Rectal smooth muscle tissue (tissue), 1 donor: ENCODE data around the gene METTL27.
"Not testable (repeated sequence)": the region's sequence is repeated elsewhere in the genome, so short reads cannot be mapped to it uniquely, and the experiment has no call there.

Experiments used
- H3K27ac ChIP-seq: one replicate; pipeline ENCODE4 v1.7.0; 2013; ENCODE audit warnings: low read depth, low read length, inconsistent platforms
- H3K27me3 ChIP-seq: one replicate; pipeline ENCODE4 v1.7.0; 2013; ENCODE audit warnings: low read length; ENCODE audit not compliant: control insufficient read depth, insufficient read depth
- H3K36me3 ChIP-seq: one replicate; pipeline ENCODE4 v1.7.0; 2013; ENCODE audit warnings: low read length; ENCODE audit not compliant: control insufficient read depth, insufficient read depth
- H3K4me1 ChIP-seq: one replicate; pipeline ENCODE4 v1.7.0; 2013; ENCODE audit warnings: low read length; ENCODE audit not compliant: control insufficient read depth, insufficient read depth
- H3K4me3 ChIP-seq: one replicate; pipeline ENCODE4 v1.7.0; 2013; ENCODE audit warnings: low read length
- H3K9ac ChIP-seq: one replicate; pipeline ENCODE4 v1.7.0; 2013; ENCODE audit warnings: low read length

The METTL27 gene

GRCh38 chr7:73842067-73842976 lies at the start of gene METTL27:
Gene METTL27, minus strand, starts transcription at chr7:73842516. Its CDS starts 376 bp downstream, at chr7:73842140.
- no peaks in the 10 kb centered on the region for H3K4me1 ChIP-seq
- peak within 1 kb of the TSS; percentile 87 for H3K4me3 ChIP-seq
- no peaks in the 10 kb centered on the region for H3K27me3 ChIP-seq
- peak within 1 kb of the TSS; percentile 79 for H3K27ac ChIP-seq
- H3K9ac ChIP-seq = peak within 1 kb of the TSS; percentile 62
- H3K36me3 ChIP-seq = no peaks in the 10 kb centered on the region

DNA sequence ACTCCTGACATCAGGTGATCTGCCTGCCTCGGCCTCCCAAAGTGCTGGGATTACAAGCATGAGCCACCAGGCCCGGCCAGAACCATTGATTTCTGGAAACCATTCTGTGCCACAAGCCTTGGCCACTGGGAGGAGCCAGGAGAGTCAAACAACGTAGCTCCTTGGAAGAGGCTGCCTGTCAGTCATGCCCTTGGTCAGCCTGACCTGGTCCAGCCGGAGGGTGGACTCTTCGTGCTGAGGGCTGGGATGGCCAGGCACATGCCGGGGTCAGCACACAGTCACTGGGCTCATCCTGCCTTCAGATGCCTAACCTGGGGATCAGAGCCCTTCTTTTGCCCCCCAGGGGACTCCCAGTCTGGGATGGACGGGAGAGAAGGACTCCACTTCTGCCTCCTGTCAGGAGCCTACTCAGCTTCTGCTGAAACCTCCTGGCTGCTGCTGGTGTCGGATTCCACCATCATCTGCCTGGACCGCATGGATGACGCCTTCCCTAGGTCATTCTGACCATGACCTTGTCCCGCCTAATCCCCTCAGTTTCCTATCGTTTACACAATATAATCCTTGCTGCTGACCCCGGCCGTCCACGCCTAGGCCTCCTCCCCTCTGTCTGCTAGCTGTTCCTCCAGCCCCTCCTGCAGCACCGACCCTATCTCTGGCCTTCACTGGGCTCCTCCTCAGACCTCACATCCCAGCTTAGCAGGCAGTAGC lies 49.0 kb upstream of the METTL27 start:
- Histone ChIP-seq H3K4me1 (peaks cover 25% of the 10 kb centered on the region), H3K27me3 (no peaks in the 10 kb centered on the region), H3K4me3 (no peak overlapping the region), H3K27ac (no peak overlapping the region), H3K36me3 (no peaks in the 10 kb centered on the region), H3K9ac (no peak overlapping the region)

- H3K27me3 ChIP-seq = no peaks in the 10 kb centered on the region
- peaks cover 31% of the 10 kb centered on the region for H3K4me1 ChIP-seq
- no peak overlapping the region for H3K27ac ChIP-seq
- H3K4me3 ChIP-seq = no peak overlapping the region
- H3K36me3 ChIP-seq = no peaks in the 10 kb centered on the region
- no peak overlapping the region for H3K9ac ChIP-seq
Measured at GRCh38 chr7:73890555-73891147, 48.3 kb upstream of the METTL27 start.

DNA sequence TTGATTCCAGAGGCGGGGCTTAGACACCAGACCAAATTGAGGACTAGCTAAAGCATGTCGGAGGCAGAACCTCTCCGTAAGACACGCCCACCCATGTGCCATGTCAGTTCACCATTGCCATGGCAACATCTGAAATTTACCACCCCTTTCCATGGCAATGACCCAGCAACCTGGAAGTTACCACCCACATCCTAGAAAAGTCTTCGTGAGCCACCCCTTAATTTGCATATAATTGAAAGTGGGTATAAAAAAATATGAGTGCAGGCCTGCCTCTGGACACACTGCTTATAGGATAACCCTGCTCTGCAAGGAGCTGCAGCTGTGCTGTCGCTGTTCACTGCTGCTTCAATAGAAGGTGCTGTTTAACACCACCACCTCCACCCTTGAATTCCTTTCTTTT lies 46.6 kb upstream of the METTL27 start:
- Histone ChIP-seq H3K27ac (no peak overlapping the region), H3K36me3 (no peaks in the 10 kb centered on the region), H3K9ac (no peak overlapping the region), H3K27me3 (no peaks in the 10 kb centered on the region), H3K4me1 (peaks cover 27% of the 10 kb centered on the region), H3K4me3 (no peak overlapping the region)

DNA sequence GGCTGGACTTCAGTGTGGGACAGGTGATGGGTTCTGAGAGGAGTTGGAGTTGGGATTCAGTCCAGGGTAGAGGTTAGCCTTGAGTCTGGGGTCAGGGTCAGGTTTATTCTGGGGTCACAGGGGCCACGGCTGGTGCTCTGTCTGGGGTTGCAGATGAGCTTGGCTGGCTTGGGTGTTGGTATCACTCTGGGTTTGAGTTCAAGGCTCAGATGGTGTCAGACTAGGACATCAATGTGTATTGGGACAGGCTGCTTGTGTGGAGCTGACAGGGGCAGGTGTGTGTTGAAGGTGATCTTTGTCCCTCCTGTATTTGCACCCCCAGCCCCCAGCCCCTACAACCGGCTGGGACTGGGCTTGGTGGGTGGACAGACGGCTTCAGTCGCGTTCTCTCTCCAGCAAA lies 45.4 kb upstream of the METTL27 start:
- Histone ChIP-seq H3K36me3 (no peaks in the 10 kb centered on the region), H3K4me1 (peaks cover 16% of the 10 kb centered on the region), H3K27me3 (no peaks in the 10 kb centered on the region), H3K9ac (no peak overlapping the region), H3K4me3 (no peak overlapping the region), H3K27ac (no peak overlapping the region)

GRCh38 chr7:73885975-73886798 lies 43.9 kb upstream of the METTL27 start:
- no peak overlapping the region for H3K4me3 ChIP-seq
- H3K9ac ChIP-seq = no peak overlapping the region
- no peaks in the 10 kb centered on the region for H3K36me3 ChIP-seq
- H3K27ac ChIP-seq = peak overlapping the region; percentile 84
- H3K4me1 ChIP-seq = peaks cover 16% of the 10 kb centered on the region
- peaks cover 2% of the 10 kb centered on the region for H3K27me3 ChIP-seq

DNA sequence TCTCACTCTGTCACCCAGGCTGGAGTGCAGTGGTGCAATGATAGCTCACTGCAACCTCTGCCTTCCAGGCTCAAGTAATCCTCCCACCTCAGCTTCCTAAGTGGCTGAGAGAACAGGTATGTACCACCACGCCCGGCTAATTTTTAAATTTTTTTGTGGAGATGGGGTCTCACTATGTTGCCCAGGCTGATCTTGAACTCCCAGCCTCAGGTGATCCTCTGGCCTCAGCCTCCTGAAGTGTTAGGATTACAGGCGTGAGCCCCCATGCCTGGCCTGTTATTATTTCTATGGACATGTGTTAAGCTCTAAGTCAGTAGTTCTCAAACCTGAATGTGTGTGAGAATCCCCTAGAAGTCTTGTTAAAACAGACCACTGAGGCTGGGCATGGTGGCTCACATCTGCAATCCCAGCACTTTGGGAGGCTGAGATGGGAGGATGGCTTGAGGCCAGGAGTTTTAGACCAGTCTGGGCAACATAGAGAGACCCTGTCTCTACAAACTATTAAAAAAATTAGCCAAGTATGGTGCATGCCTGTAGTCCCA lies 43.2 kb upstream of the METTL27 start:
- no peak overlapping the region for H3K9ac ChIP-seq
- no peak overlapping the region for H3K4me3 ChIP-seq

GRCh38 chr7:73884867-73885422 lies 42.6 kb upstream of the METTL27 start:
- H3K4me1 ChIP-seq = peaks cover 16% of the 10 kb centered on the region
- H3K27me3 ChIP-seq, H3K27ac ChIP-seq, H3K4me3 ChIP-seq, H3K9ac ChIP-seq, H3K36me3 ChIP-seq: not testable (repeated sequence)

More for the DNA sequence above, 43.2 kb upstream of the METTL27 start:
- Histone ChIP-seq H3K27me3 (peaks cover 2% of the 10 kb centered on the region), H3K27ac (no peak overlapping the region), H3K36me3 (no peaks in the 10 kb centered on the region), H3K4me1 (peaks cover 16% of the 10 kb centered on the region)

- Histone ChIP-seq H3K4me1 (peaks cover 12% of the 10 kb centered on the region), H3K27me3 (peaks cover 2% of the 10 kb centered on the region), H3K36me3 (no peaks in the 10 kb centered on the region), H3K9ac (no peak overlapping the region), H3K4me3 (no peak overlapping the region), H3K27ac (no peak overlapping the region)
Measured at GRCh38 chr7:73882047-73882402, 39.7 kb upstream of the METTL27 start.

DNA sequence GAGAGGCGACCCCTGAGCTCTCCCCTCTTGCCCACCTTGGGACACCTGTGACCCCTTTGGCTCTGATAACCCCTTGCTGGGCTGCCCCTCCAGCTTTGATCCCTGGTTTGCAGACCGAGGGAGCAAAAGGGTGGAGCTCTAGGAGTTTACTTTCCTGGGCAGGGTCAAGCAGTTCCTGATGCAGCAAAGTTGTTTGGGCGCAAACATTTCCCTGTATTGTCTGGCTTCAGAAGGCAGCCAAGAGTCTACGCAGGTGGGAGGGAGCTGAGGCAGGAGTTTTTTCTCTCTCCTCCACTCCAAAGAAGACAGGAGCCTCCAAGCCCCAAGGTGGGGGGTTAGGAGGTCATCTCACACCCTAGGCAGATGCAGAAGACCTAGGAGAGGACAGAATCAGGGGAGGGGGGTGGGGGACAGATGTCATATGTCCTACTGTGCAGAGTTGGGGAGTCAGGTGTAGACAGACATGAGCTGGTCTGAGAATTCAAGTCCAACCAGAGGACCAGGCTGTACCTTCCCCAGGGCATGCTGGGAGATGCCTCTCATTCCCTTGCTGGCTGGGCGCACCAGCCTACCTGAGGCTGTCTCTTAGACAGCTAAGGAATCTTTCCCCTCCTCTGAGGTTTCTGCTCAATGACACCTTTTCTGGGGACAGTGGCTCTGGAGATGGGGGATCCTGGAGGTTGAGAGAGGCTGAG lies 39.2 kb upstream of the METTL27 start:
- Histone ChIP-seq H3K9ac (no peak overlapping the region), H3K27ac (no peak overlapping the region), H3K4me1 (peaks cover 7% of the 10 kb centered on the region), H3K27me3 (peaks cover 2% of the 10 kb centered on the region), H3K36me3 (no peaks in the 10 kb centered on the region), H3K4me3 (no peak overlapping the region)

GRCh38 chr7:73880755-73881328 lies 38.5 kb upstream of the METTL27 start:
- Histone ChIP-seq H3K4me3 (no peak overlapping the region), H3K9ac (no peak overlapping the region), H3K36me3 (no peaks in the 10 kb centered on the region), H3K27ac (no peak overlapping the region), H3K27me3 (peaks cover 2% of the 10 kb centered on the region), H3K4me1 (peaks cover under 1% of the 10 kb centered on the region)
